SKM-1 (cell line): ENCODE results near the gene DCAF5.

Experiments used
- DNase-seq: peaks from one replicate; lab custom pipeline; 2025; ENCODE audit not compliant: unreplicated experiment; lab: John Stamatoyannopoulos, UW

Gene DCAF5

GRCh38 chr14:69012256-69012953 lies 140.5 kb downstream of the DCAF5 start:
- DNase-seq: peak; percentile 0

GRCh38 chr14:69010648-69011047 lies 142.3 kb downstream of the DCAF5 start:
- DNase-seq: no peak

- DNase-seq: no peak
Observed at GRCh38 chr14:69008421-69008884, 144.5 kb downstream of the DCAF5 start.

- no peak for DNase-seq
Observed at GRCh38 chr14:69006346-69006745, 146.6 kb downstream of the DCAF5 start.

GRCh38 chr14:69005432-69006148 lies 147.3 kb downstream of the DCAF5 start:
- no peak for DNase-seq

GRCh38 chr14:69004731-69005431 lies 148.0 kb downstream of the DCAF5 start:
- DNase-seq: no peak

GRCh38 chr14:69003626-69004025 lies 149.3 kb downstream of the DCAF5 start:
- no peak for DNase-seq

GRCh38 chr14:69002069-69002468 lies 150.8 kb downstream of the DCAF5 start:
- no peak for DNase-seq

GRCh38 chr14:69001375-69001774 lies 151.5 kb downstream of the DCAF5 start:
- DNase-seq: no peak
